ENCODE measurements around the gene POLN. TPM values are rescaled to one million over a fixed set of nuclear protein-coding genes. Genes with fewer than 3 reads are reported as not detected.
A peak's percentile ranks its signal among the peaks of the same experiment; 100 is the strongest.

Gene POLN
- total RNA-seq, 2 donors from 2014 or later, result 3.8 to 15.2 TPM

GRCh38 chr4:2254665-2255500 lies 13.0 kb upstream of the POLN start:
- Histone ChIP-seq H3K4me3 (no peak overlapping the region), H3K27ac (peak overlapping the region; percentile 92 to 94), H3K27me3 (replicated peaks; ENCODE audit: insufficient read depth) (no peaks in the 10 kb centered on the region), H3K4me1 (replicated peaks) (peaks cover 46% of the 10 kb centered on the region), H3K9me3 (no peaks in the 10 kb centered on the region), H3K36me3 (peaks cover 7 to 17% of the 10 kb centered on the region in 2 donors)
- TF ChIP-seq POLR2AphosphoS5 (IDR thresholded peaks at IDR 0.05), result no peak
- TF ChIP-seq POLR2A (IDR thresholded peaks at IDR 0.05), result no peak
- no peak for TF ChIP-seq CTCF (IDR thresholded peaks at IDR 0.05)
- DNase-seq (ENCODE audit: low spot score), result peak; percentile 4
- intact Hi-C loops (cut with DNase I), result no loop called here
- WGBS, result 66% methylated on average over 31 of the region's 32 CpGs

- Histone ChIP-seq H3K27me3 (replicated peaks; ENCODE audit: insufficient read depth) (no peaks in the 10 kb centered on the region), H3K36me3 (peaks cover 10 to 14% of the 10 kb centered on the region in 2 donors), H3K4me3 (no peak overlapping the region), H3K4me1 (replicated peaks) (peaks cover 33% of the 10 kb centered on the region), H3K27ac (no peak overlapping the region), H3K9me3 (no peaks in the 10 kb centered on the region)
- intact Hi-C loops (cut with DNase I), result no loop called here
- 74% methylated on average over 32 of the region's 32 CpGs for WGBS
- peak; percentile 2 for DNase-seq (ENCODE audit: low spot score)
- TF ChIP-seq POLR2A (IDR thresholded peaks at IDR 0.05) (no peak), CTCF (IDR thresholded peaks at IDR 0.05) (no peak), POLR2AphosphoS5 (IDR thresholded peaks at IDR 0.05) (no peak)
Measured at GRCh38 chr4:2253160-2254084, 11.5 kb upstream of the POLN start.

- TF ChIP-seq POLR2AphosphoS5 (IDR thresholded peaks at IDR 0.05) (no peak), POLR2A (IDR thresholded peaks at IDR 0.05) (no peak), CTCF (IDR thresholded peaks at IDR 0.05) (no peak)
- H3K27ac ChIP-seq, result no peak overlapping the region
- peak; percentile 3 for DNase-seq (ENCODE audit: low spot score)
- intact Hi-C loops (cut with DNase I), result no loop called here
- WGBS, result 75% methylated on average over 11 of the region's 12 CpGs
- H3K27me3 ChIP-seq (replicated peaks; ENCODE audit: insufficient read depth), result no peaks in the 10 kb centered on the region
- no peaks in the 10 kb centered on the region for H3K9me3 ChIP-seq
- H3K36me3 ChIP-seq, result peaks cover 10 to 14% of the 10 kb centered on the region in 2 donors
- no peak overlapping the region for H3K4me3 ChIP-seq
- peaks cover 27% of the 10 kb centered on the region for H3K4me1 ChIP-seq (replicated peaks)
Measured at GRCh38 chr4:2252530-2253091, 10.7 kb upstream of the POLN start.

GRCh38 chr4:2251795-2252529 lies 10.0 kb upstream of the POLN start:
- Histone ChIP-seq H3K9me3 (no peaks in the 10 kb centered on the region), H3K27ac (no peak overlapping the region), H3K36me3 (peaks cover 10 to 14% of the 10 kb centered on the region in 2 donors), H3K27me3 (replicated peaks; ENCODE audit: insufficient read depth) (no peaks in the 10 kb centered on the region), H3K4me1 (replicated peaks) (peaks cover 20% of the 10 kb centered on the region), H3K4me3 (no peak overlapping the region)
- 89% methylated on average over 12 of the region's 16 CpGs for WGBS
- DNase-seq (ENCODE audit: low spot score), result peak; percentile 3
- no peak for TF ChIP-seq POLR2A (IDR thresholded peaks at IDR 0.05)
- TF ChIP-seq POLR2AphosphoS5 (IDR thresholded peaks at IDR 0.05), result no peak
- no peak for TF ChIP-seq CTCF (IDR thresholded peaks at IDR 0.05)
- intact Hi-C loops (cut with DNase I), result no loop called here
